ENCODE measurements around the gene KIAA1671.
"Not testable (repeated sequence)": the region's sequence is repeated elsewhere in the genome, so short reads cannot be mapped to it uniquely, and the experiment has no call there.

The KIAA1671 gene

DNA sequence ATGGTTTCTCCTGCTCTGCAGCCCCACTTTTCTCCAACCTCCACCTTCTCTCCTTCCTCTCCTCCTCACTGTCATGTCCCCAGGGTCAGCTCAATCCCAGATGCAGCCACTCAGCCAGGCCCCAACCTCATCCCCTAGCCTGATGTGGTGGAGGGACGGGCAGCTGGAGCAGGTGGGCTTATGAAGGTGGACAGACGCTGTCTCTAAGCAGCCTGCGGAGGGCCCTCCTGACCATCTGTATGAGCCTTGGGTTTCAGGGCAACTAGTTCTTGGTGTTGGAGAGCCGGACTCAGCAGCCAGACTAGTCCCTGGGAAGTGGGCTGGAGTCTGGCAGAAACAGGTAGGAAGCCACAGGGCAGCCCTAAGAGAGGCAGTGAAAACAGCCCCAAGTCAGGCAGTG, 285.0 kb downstream of the KIAA1671 start:
- no peak for DNase-seq (ENCODE audit: low read depth)

GRCh38 chr22:25238058-25238457, 285.5 kb downstream of the KIAA1671 start:
- DNase-seq (ENCODE audit: low read depth): not testable (repeated sequence)

Data from GM04503 (cell line).